GM12872 (cell line): ENCODE measurements around the gene ETNK1.

Experiments used
- CTCF ChIP-seq: IDR thresholded peaks from 3 replicates; pipeline ENCODE4 v1.5.1; 2011; ENCODE audit warnings: low read depth, mild to moderate bottlenecking, low read length, moderate library complexity; ENCODE audit not compliant: insufficient read depth

Gene ETNK1

GRCh38 chr12:22733756-22734155, 108.8 kb downstream of the ETNK1 start:
- TF ChIP-seq CTCF = no peak

GRCh38 chr12:22738945-22739344, 114.0 kb downstream of the ETNK1 start:
- TF ChIP-seq CTCF = no peak
